ENCODE data around the gene TAOK3. TPM values are rescaled to one million over a fixed set of nuclear protein-coding genes. Genes with fewer than 3 reads are reported as not detected.
"Not testable (repeated sequence)": the region's sequence is repeated elsewhere in the genome, so short reads cannot be mapped to it uniquely, and the experiment has no call there.

The TAOK3 gene
- total RNA-seq, 1 experiment from 2014 or later, result 39.1 TPM

- H3K4me3 Mint-ChIP-seq (ENCODE audit: low read depth, unreplicated experiment), result no peak overlapping the region
- intact Hi-C loops (cut with micrococcal nuclease; ENCODE audit: unreplicated experiment), result no loop called here
- H3K9me3 Mint-ChIP-seq (ENCODE audit: low read depth, unreplicated experiment), result no peaks in the 10 kb centered on the region
- no peak for DNase-seq
- no peaks in the 10 kb centered on the region for H3K27me3 Mint-ChIP-seq (ENCODE audit: unreplicated experiment)
- BruUV-seq (replicated peaks), result no TSS peak
- CTCF ChIA-PET, result no interaction called here
- no peak overlapping the region for H3K27ac Mint-ChIP-seq (ENCODE audit: unreplicated experiment)
- no peak for TF ChIP-seq CTCF (IDR thresholded peaks at IDR 0.05; ENCODE audit: unreplicated experiment)
- no peaks in the 10 kb centered on the region for H3K4me1 Mint-ChIP-seq (ENCODE audit: low read depth, unreplicated experiment)
- H3K36me3 Mint-ChIP-seq (ENCODE audit: insufficient read depth, unreplicated experiment), result no peaks in the 10 kb centered on the region
Observed at GRCh38 chr12:118287728-118288127, 85.0 kb downstream of the TAOK3 start.

GRCh38 chr12:118282767-118283166, 89.9 kb downstream of the TAOK3 start:
- H3K4me1 Mint-ChIP-seq (ENCODE audit: low read depth, unreplicated experiment), result no peaks in the 10 kb centered on the region
- no peak for TF ChIP-seq CTCF (IDR thresholded peaks at IDR 0.05; ENCODE audit: unreplicated experiment)
- H3K27ac Mint-ChIP-seq (ENCODE audit: unreplicated experiment), result no peak overlapping the region
- H3K36me3 Mint-ChIP-seq (ENCODE audit: insufficient read depth, unreplicated experiment), result peaks cover 5% of the 10 kb centered on the region
- CTCF ChIA-PET, result interaction anchor here (0.8 kb wide), 1 partner anchor 9 kb away, joined by 3 read pairs; no protein-coding TSS in a partner anchor
- no peak overlapping the region for H3K4me3 Mint-ChIP-seq (ENCODE audit: low read depth, unreplicated experiment)
- intact Hi-C loops (cut with micrococcal nuclease; ENCODE audit: unreplicated experiment), result no loop called here
- peaks cover 3% of the 10 kb centered on the region for H3K9me3 Mint-ChIP-seq (ENCODE audit: low read depth, unreplicated experiment)
- DNase-seq, result no peak
- no peaks in the 10 kb centered on the region for H3K27me3 Mint-ChIP-seq (ENCODE audit: unreplicated experiment)
- BruUV-seq (replicated peaks), result no TSS peak

- CTCF ChIA-PET; H3K9me3 Mint-ChIP-seq (ENCODE audit: low read depth, unreplicated experiment); intact Hi-C loops (cut with micrococcal nuclease; ENCODE audit: unreplicated experiment); H3K4me3 Mint-ChIP-seq (ENCODE audit: low read depth, unreplicated experiment); H3K36me3 Mint-ChIP-seq (ENCODE audit: insufficient read depth, unreplicated experiment); H3K27me3 Mint-ChIP-seq (ENCODE audit: unreplicated experiment); H3K4me1 Mint-ChIP-seq (ENCODE audit: low read depth, unreplicated experiment); DNase-seq; H3K27ac Mint-ChIP-seq (ENCODE audit: unreplicated experiment); BruUV-seq (replicated peaks): not testable (repeated sequence)
Observed at GRCh38 chr12:118278288-118278687, 94.4 kb downstream of the TAOK3 start.

DNA sequence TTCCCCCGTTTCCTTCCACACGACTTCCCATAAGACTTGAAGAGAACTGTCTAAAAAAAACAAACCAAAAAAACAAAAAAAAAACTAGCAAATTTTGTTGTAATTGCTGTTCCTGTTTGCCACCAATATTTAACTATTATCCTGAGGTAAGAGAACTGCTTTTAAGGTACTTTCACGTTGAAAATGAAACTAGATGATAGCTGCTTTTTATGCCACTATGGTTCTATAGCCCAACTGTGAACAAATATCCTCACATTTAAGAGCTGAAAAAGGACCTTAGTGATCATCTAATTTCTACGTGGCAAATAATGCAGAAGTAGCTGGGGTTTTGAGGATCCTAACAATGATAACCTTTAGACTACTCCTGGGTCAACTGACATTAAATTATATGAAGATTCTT, 98.6 kb downstream of the TAOK3 start:
- CTCF ChIA-PET, result interaction anchor here (1.3 kb wide), 1 partner anchor 9 kb away, joined by 3 read pairs; no protein-coding TSS in a partner anchor
- TF ChIP-seq CTCF (IDR thresholded peaks at IDR 0.05; ENCODE audit: unreplicated experiment), result no peak
- peaks cover 30% of the 10 kb centered on the region for H3K4me1 Mint-ChIP-seq (ENCODE audit: low read depth, unreplicated experiment)
- intact Hi-C loops (cut with micrococcal nuclease; ENCODE audit: unreplicated experiment), result loop anchor here (5.0 kb wide), 2 partner anchors 37 to 92 kb away; no protein-coding TSS in a partner anchor
- H3K27ac Mint-ChIP-seq (ENCODE audit: unreplicated experiment), result no peak overlapping the region
- no peaks in the 10 kb centered on the region for H3K27me3 Mint-ChIP-seq (ENCODE audit: unreplicated experiment)
- peaks cover 6% of the 10 kb centered on the region for H3K36me3 Mint-ChIP-seq (ENCODE audit: insufficient read depth, unreplicated experiment)
- no peak for DNase-seq
- H3K9me3 Mint-ChIP-seq (ENCODE audit: low read depth, unreplicated experiment), result peaks cover 3% of the 10 kb centered on the region
- H3K4me3 Mint-ChIP-seq (ENCODE audit: low read depth, unreplicated experiment), result no peak overlapping the region
- no TSS peak for BruUV-seq (replicated peaks)

DNA sequence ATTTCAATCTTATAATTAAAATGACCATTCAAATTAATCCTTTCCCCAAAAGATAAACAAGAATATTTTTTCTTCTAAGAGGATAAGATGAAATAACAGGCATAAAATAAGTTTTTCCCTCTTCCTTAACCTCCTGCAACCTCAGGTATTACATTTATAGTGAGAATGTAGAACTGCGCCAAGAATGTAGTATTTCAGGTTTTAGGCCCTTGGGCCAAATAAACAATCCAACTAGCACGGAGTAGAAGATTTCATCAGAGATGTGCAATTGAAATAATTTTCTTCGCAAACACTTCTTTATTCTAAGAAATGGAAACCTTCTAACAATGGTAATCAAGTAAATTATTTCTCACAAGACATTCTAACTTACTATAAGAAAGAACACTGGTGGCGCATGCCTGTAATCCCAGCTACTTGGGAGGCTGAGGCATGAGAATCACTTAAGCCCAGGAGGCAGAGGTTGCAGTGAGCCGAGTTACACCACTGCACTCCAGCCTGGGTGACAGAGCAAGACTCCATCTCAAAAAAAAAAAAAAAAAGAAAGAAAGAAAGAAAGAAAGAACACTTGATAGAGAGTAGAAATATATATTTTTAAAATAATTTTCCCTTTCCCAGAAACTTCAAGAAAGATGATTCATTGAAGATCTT, 100.8 kb downstream of the TAOK3 start:
- Mint-ChIP-seq H3K4me1 (ENCODE audit: low read depth, unreplicated experiment) (peaks cover 42% of the 10 kb centered on the region), H3K9me3 (ENCODE audit: low read depth, unreplicated experiment) (no peaks in the 10 kb centered on the region), H3K27ac (ENCODE audit: unreplicated experiment) (peak overlapping the region; percentile 90), H3K27me3 (ENCODE audit: unreplicated experiment) (no peaks in the 10 kb centered on the region), H3K4me3 (ENCODE audit: low read depth, unreplicated experiment) (peak overlapping the region; percentile 55), H3K36me3 (ENCODE audit: insufficient read depth, unreplicated experiment) (peaks cover 6% of the 10 kb centered on the region)
- TF ChIP-seq CTCF (IDR thresholded peaks at IDR 0.05; ENCODE audit: unreplicated experiment), result no peak
- BruUV-seq (replicated peaks), result no TSS peak
- CTCF ChIA-PET, result interaction anchor here (0.7 kb wide), 2 partner anchors 64 to 82 kb away, joined by 4 to 8 read pairs; no protein-coding TSS in a partner anchor
- intact Hi-C loops (cut with micrococcal nuclease; ENCODE audit: unreplicated experiment), result loop anchor here (2.0 to 5.0 kb wide), 3 partner anchors 35 to 90 kb away; no protein-coding TSS in a partner anchor
- peak; percentile 65 for DNase-seq
